Vagina (tissue), 2 donors: ENCODE results near the gene ZNF324B.

ENCODE experiments used
- POLR2A ChIP-seq, 2 donors: fragments of 450-650 bp; IDR thresholded peaks; one replicate each; pipeline ENCODE4 v1.6.1; 2017; ENCODE audit warnings: antibody characterized with exemption in 2 of 2, mild to moderate bottlenecking in 2 of 2, moderate library complexity in 2 of 2
- POLR2AphosphoS5 ChIP-seq, 2 donors: sonication (generic); formaldehyde crosslinking; IDR thresholded peaks; one replicate each; pipeline ENCODE4 v1.9.0; 2017; ENCODE audit warnings: antibody characterized with exemption in 2 of 2, mild to moderate bottlenecking in 2 of 2, low read depth in 1 of 2; ENCODE audit not compliant: insufficient read depth in 1 of 2
- TF ChIP-seq, protein P1 (sequence below), 3 experiments: fragments of 450-650 bp in 2 of 3; fragments of 200-600 bp in 1 of 3; sonication (generic) in 1 of 3; IDR thresholded peaks; one replicate each; pipeline ENCODE4 v1.5.1; 2017 to 2019; ENCODE audit warnings: antibody characterized with exemption in 3 of 3, mild to moderate bottlenecking in 2 of 3, moderate library complexity in 2 of 3

DNA sequence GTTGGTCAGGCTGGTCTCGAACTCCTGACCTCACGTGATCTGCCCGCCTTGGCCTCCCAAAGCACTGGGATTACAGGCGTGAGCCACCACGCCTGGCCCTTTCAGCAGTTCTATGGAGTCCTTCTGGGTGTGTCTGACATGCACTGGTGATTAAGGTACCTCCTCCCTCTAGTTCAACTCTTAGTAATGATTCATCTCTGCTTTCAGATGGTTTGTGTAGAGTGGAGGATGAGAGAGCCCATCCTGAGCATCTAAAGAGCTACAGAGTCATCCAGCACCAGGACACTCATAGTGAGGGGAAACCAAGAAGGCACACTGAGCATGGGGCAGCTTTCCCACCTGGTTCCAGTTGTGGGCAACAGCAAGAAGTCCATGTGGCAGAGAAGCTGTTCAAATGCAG is 34.8 kb upstream of the ZNF324B start:
- TF ChIP-seq, protein P1, sequence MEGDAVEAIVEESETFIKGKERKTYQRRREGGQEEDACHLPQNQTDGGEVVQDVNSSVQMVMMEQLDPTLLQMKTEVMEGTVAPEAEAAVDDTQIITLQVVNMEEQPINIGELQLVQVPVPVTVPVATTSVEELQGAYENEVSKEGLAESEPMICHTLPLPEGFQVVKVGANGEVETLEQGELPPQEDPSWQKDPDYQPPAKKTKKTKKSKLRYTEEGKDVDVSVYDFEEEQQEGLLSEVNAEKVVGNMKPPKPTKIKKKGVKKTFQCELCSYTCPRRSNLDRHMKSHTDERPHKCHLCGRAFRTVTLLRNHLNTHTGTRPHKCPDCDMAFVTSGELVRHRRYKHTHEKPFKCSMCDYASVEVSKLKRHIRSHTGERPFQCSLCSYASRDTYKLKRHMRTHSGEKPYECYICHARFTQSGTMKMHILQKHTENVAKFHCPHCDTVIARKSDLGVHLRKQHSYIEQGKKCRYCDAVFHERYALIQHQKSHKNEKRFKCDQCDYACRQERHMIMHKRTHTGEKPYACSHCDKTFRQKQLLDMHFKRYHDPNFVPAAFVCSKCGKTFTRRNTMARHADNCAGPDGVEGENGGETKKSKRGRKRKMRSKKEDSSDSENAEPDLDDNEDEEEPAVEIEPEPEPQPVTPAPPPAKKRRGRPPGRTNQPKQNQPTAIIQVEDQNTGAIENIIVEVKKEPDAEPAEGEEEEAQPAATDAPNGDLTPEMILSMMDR (IDR thresholded peaks at IDR 0.05), result no peak
- no peak for TF ChIP-seq POLR2A (IDR thresholded peaks at IDR 0.05)
- TF ChIP-seq POLR2AphosphoS5 (IDR thresholded peaks at IDR 0.05; ENCODE audit: insufficient read depth in 1 of 2, low read depth in 1 of 2), result no peak
